ENCODE measurements around the gene SPTBN1. TPM values are rescaled to one million over a fixed set of nuclear protein-coding genes. Genes with fewer than 3 reads are reported as not detected.

Gene SPTBN1
- total and polyA plus RNA-seq, 9 of the 15 experiments (the other 6 are each of a cell fraction or from before 2014, with no cell fraction given) = 8.9 to 66.8 (median 31.4) TPM

- TF ChIP-seq RREB1 (CRISPR knock-in tag; IDR thresholded peaks at IDR 0.05) (no peak), PRPF4 (IDR thresholded peaks at IDR 0.05; ENCODE audit: insufficient read depth, low read depth, low read length, poor library complexity, severe bottlenecking) (no peak), ZNF609 (CRISPR knock-in tag; IDR thresholded peaks at IDR 0.05; ENCODE audit: borderline replicate concordance) (no peak), MCM3 (IDR thresholded peaks at IDR 0.05) (no peak), ZNF12 (CRISPR knock-in tag; IDR thresholded peaks at IDR 0.05) (no peak), ZBTB11 (CRISPR knock-in tag; IDR thresholded peaks at IDR 0.05) (no peak), CREB3L1 (IDR thresholded peaks at IDR 0.05; ENCODE audit: borderline replicate concordance, low read depth) (no peak), CBFB (CRISPR knock-in tag; IDR thresholded peaks at IDR 0.05) (no peak)
These were observed 102.3 kb downstream of the SPTBN1 start (continued) for GRCh38 chr2:54558188-54559005.

All from K562 (cell line).